Common myeloid progenitor, CD34-positive (primary cell): ENCODE measurements around the gene SF3B4.
A peak's percentile ranks its signal among the peaks of the same experiment; 100 is the strongest.
"Not testable (repeated sequence)": the region's sequence is repeated elsewhere in the genome, so short reads cannot be mapped to it uniquely, and the experiment has no call there.

ENCODE experiments used
- CTCF ChIA-PET: fragments of 350-600 bp; sonication (Branson Sonifier 250); formaldehyde crosslinking; loops from one replicate; lab custom pipeline; 2021; ENCODE audit warnings: antibody characterized with exemption; lab: Charles Lee
- POLR2A ChIA-PET: fragments of 350-600 bp; sonication (Branson Sonifier 250); formaldehyde crosslinking; loops from one replicate; lab custom pipeline; 2021; ENCODE audit warnings: antibody characterized with exemption; lab: Charles Lee
- DNase-seq, 3 donors: peaks; one replicate each; pipeline versions ENCODE4 v3.0.0 to v3.0.0-alpha.2; 2013
- H3K27ac ChIP-seq, 2 experiments: 1 replicate in 1 of 2; 2 replicates in 1 of 2; pipeline ENCODE4 v1.7.0; 2013; ENCODE audit warnings: inconsistent platforms in 2 of 2, low read length in 2 of 2, mild to moderate bottlenecking in 2 of 2, low read depth in 1 of 2, moderate library complexity in 1 of 2; ENCODE audit not compliant: severe bottlenecking in 2 of 2, insufficient read depth in 1 of 2, poor library complexity in 1 of 2
- H3K27me3 ChIP-seq, 5 experiments: replicated peaks in 2 of 5; 1 replicate in 3 of 5; 2 replicates in 2 of 5; pipeline versions ENCODE4 v1.6.1 to v1.7.0; 2013; ENCODE audit warnings: low read length in 4 of 5, mild to moderate bottlenecking in 2 of 5, moderate library complexity in 2 of 5, inconsistent platforms in 1 of 5; ENCODE audit not compliant: insufficient read depth in 5 of 5, control insufficient read depth in 4 of 5
- H3K36me3 ChIP-seq, 4 experiments: 1 replicate in 2 of 4; 2 replicates in 2 of 4; pipeline versions ENCODE4 v1.6.1 to v1.7.0; 2013; ENCODE audit warnings: low read length in 3 of 4, control low read depth in 1 of 4, mild to moderate bottlenecking in 1 of 4; ENCODE audit not compliant: control insufficient read depth in 4 of 4, insufficient read depth in 4 of 4
- H3K4me1 ChIP-seq, 4 experiments: 1 replicate in 3 of 4; 2 replicates in 1 of 4; pipeline versions ENCODE4 v1.6.1 to v1.7.1; 2013; ENCODE audit warnings: low read length in 3 of 4, mild to moderate bottlenecking in 3 of 4, control low read depth in 1 of 4, inconsistent platforms in 1 of 4, moderate library complexity in 1 of 4; ENCODE audit not compliant: control insufficient read depth in 4 of 4, insufficient read depth in 4 of 4; ENCODE audit errors: control extremely low read depth in 1 of 4
- H3K4me3 ChIP-seq, 7 experiments: 1 replicate in 4 of 7; 2 replicates in 3 of 7; pipeline versions ENCODE4 v1.5.1 to v1.7.0; 2013; ENCODE audit warnings: mild to moderate bottlenecking in 7 of 7, low read length in 6 of 7, moderate library complexity in 6 of 7, inconsistent platforms in 2 of 7, low read depth in 2 of 7, control low read depth in 1 of 7; ENCODE audit not compliant: insufficient read depth in 4 of 7, control insufficient read depth in 1 of 7; ENCODE audit errors: extremely low read depth in 1 of 7
- H3K9me3 ChIP-seq, 5 experiments: 1 replicate in 4 of 5; 2 replicates in 1 of 5; pipeline versions ENCODE4 v1.6.1 to v1.7.1; 2013; ENCODE audit warnings: low read length in 4 of 5, mild to moderate bottlenecking in 2 of 5, inconsistent platforms in 1 of 5, low read depth in 1 of 5, moderate library complexity in 1 of 5; ENCODE audit not compliant: control insufficient read depth in 4 of 5, insufficient read depth in 2 of 5; ENCODE audit errors: control extremely low read depth in 1 of 5
- WGBS: methylation state at CpG from one replicate; pipeline ENCODE4 v1.1.5; 2013; ENCODE audit not compliant: insufficient coverage; 5-methylcytosine and 5-hydroxymethylcytosine counted together

Gene SF3B4

DNA sequence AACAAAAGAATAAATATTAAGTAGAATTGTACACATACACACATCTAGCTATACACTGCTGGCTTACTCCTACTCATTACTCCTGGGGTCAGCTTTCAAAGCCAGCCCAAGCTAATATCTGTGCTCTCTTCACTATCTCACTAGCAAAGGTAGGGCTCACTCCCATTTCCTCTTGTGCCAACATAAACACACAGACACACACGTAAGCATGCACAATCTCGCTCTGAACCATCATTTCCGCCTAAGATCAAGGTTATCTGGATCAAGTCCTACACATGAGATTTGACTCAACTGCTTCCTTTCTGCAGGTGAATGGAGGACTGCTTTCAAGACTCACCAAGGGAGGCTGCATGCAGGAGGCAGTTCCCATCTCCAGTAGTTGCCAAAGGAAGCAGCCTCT is 37.8 kb upstream of the SF3B4 start:
- Histone ChIP-seq H3K9me3 (no peaks in the 10 kb centered on the region), H3K27ac (no peak overlapping the region), H3K4me3 (no peak overlapping the region), H3K27me3 (no peaks in the 10 kb centered on the region), H3K36me3 (peaks cover 0 to 2% (median 0%) of the 10 kb centered on the region in 4 experiments), H3K4me1 (peaks cover 0 to 4% (median 0%) of the 10 kb centered on the region in 4 experiments)
- POLR2A ChIA-PET, result no interaction called here
- no CpG with 5 or more reads among the region's 3 CpGs for WGBS
- DNase-seq, result no peak
- CTCF ChIA-PET, result interaction anchor here (1.5 kb wide), 1 partner anchor 19 kb away, joined by 3 read pairs; no protein-coding TSS in a partner anchor

GRCh38 chr1:149963358-149963757 is 35.8 kb upstream of the SF3B4 start:
- Histone ChIP-seq H3K36me3 (peaks cover 0 to 2% (median 0%) of the 10 kb centered on the region in 4 experiments), H3K4me1 (peaks cover 0 to 4% (median 0%) of the 10 kb centered on the region in 4 experiments), H3K27me3 (no peaks in the 10 kb centered on the region), H3K4me3 (no peak overlapping the region), H3K9me3 (no peaks in the 10 kb centered on the region), H3K27ac (no peak overlapping the region)
- ChIA-PET POLR2A (no interaction called here), CTCF (interaction anchor here (1.5 to 2.4 kb wide), 3 partner anchors 41 to 89 kb away, joined by 4 to 7 read pairs (median 7); no protein-coding TSS in a partner anchor)
- DNase-seq, result no peak
- WGBS, result no CpG with 5 or more reads among the region's 3 CpGs

GRCh38 chr1:149962736-149963135 is 35.1 kb upstream of the SF3B4 start:
- Histone ChIP-seq H3K4me3 (no peak overlapping the region), H3K27ac (no peak overlapping the region), H3K9me3 (peaks cover 0 to 2% (median 0%) of the 10 kb centered on the region in 5 experiments), H3K36me3 (peaks cover 0 to 2% (median 0%) of the 10 kb centered on the region in 4 experiments), H3K4me1 (peaks cover 0 to 4% (median 0%) of the 10 kb centered on the region in 4 experiments), H3K27me3 (no peaks in the 10 kb centered on the region)
- 100% methylated on average over 2 of the region's 2 CpGs for WGBS
- ChIA-PET POLR2A (no interaction called here), CTCF (interaction anchor here (0.6 to 2.9 kb wide), 20 partner anchors 9 to 224 kb away, joined by 3 to 13 read pairs (median 4); partner anchors contain the start of gene VPS45)
- DNase-seq, result no peak

GRCh38 chr1:149962039-149962647 is 34.5 kb upstream of the SF3B4 start:
- POLR2A ChIA-PET, result no interaction called here

DNA sequence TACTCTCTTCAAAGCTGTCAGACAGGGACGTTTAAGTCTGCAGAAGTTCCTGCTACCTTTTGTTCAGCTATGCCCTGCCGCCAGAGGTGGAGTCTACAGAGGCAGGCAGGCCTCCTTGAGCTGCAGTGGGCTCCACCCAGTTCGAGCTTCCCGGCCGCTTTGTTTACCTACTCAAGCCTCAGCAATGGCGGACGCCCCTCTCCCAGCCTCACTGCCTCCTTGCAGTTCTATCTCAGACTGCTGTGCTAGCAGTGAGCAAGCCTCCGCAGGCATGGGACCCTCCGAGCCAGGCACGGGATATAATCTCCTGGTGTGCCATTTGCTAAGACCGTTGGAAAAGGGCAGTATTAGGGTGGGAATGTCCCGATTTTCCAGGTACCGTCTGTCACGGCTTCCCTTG is 29.9 kb upstream of the SF3B4 start:
- POLR2A ChIA-PET, H3K27ac ChIP-seq, H3K9me3 ChIP-seq, H3K27me3 ChIP-seq, DNase-seq, H3K36me3 ChIP-seq, H3K4me1 ChIP-seq, H3K4me3 ChIP-seq, CTCF ChIA-PET: not testable (repeated sequence)
- WGBS, result over 99% methylated on average over 11 of the region's 14 CpGs

More at GRCh38 chr1:149962039-149962647, 34.5 kb upstream of the SF3B4 start:
- CTCF ChIA-PET, result interaction anchor here (0.6 to 2.9 kb wide), 22 partner anchors 10 to 225 kb away, joined by 3 to 13 read pairs (median 4); partner anchors contain the start of gene VPS45
- 0% methylated on average over 1 of the region's 3 CpGs for WGBS
- Histone ChIP-seq H3K9me3 (peaks cover 0 to 4% (median 0%) of the 10 kb centered on the region in 5 experiments), H3K27ac (no peak overlapping the region), H3K4me1 (peaks cover 0 to 4% (median 0%) of the 10 kb centered on the region in 4 experiments), H3K27me3 (no peaks in the 10 kb centered on the region), H3K36me3 (peaks cover 0 to 2% (median 0%) of the 10 kb centered on the region in 4 experiments), H3K4me3 (no peak overlapping the region)
- DNase-seq, result peak; percentile 76 to 85 (median 85)

DNA sequence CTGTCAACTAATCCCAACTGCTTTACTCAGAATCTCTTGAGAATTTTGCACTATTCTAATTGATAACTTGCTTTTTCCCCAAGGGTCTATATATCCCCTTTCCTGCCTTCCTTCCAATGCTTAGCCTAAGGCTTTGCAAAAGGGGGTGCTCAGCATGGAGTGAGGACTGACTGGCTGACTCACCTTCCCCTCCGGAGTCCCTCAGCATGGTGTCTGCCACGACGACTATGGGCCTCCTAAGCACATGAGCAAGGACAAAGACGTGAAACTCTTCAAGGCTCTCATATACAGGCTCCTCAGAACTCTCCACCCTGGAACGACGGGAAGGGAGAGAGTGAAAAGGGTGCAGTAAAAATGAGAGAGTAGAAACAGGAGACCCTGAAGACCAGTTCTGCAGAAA is 22.3 kb upstream of the SF3B4 start:
- H3K4me3 ChIP-seq, result no peak overlapping the region
- no peak overlapping the region for H3K27ac ChIP-seq
- H3K4me1 ChIP-seq, result no peaks in the 10 kb centered on the region
- H3K36me3 ChIP-seq, result no peaks in the 10 kb centered on the region
- WGBS, result 100% methylated on average over 6 of the region's 6 CpGs
- no peaks in the 10 kb centered on the region for H3K9me3 ChIP-seq
- ChIA-PET CTCF (interaction anchor here (0.6 kb wide), 1 partner anchor 17 kb away, joined by 3 read pairs; no protein-coding TSS in a partner anchor), POLR2A (no interaction called here)
- no peak for DNase-seq
- H3K27me3 ChIP-seq, result no peaks in the 10 kb centered on the region

GRCh38 chr1:149945206-149945605 is 17.6 kb upstream of the SF3B4 start:
- 98% methylated on average over 4 of the region's 4 CpGs for WGBS
- CTCF ChIA-PET, result interaction anchor here (1.1 to 2.2 kb wide), 2 partner anchors 12 to 118 kb away, joined by 3 to 8 read pairs; no protein-coding TSS in a partner anchor
- no peaks in the 10 kb centered on the region for H3K4me1 ChIP-seq
- no peaks in the 10 kb centered on the region for H3K27me3 ChIP-seq
- no peaks in the 10 kb centered on the region for H3K9me3 ChIP-seq
- POLR2A ChIA-PET, result no interaction called here
- no peak for DNase-seq
- no peaks in the 10 kb centered on the region for H3K36me3 ChIP-seq
- no peak overlapping the region for H3K4me3 ChIP-seq
- no peak overlapping the region for H3K27ac ChIP-seq
